Skeletal muscle cell (primary cell): ENCODE results near the gene WNT9A.

ENCODE experiments used
- DNase-seq: peaks from one replicate; pipeline ENCODE4 v3.0.0-alpha.2; 2010; ENCODE audit warnings: low read depth
- H3K4me3 ChIP-seq: 2 replicates; pipeline ENCODE4 v1.5.1; 2011; ENCODE audit warnings: low read depth, mild to moderate bottlenecking, control low read depth, low read length, moderate library complexity

Gene WNT9A

DNA sequence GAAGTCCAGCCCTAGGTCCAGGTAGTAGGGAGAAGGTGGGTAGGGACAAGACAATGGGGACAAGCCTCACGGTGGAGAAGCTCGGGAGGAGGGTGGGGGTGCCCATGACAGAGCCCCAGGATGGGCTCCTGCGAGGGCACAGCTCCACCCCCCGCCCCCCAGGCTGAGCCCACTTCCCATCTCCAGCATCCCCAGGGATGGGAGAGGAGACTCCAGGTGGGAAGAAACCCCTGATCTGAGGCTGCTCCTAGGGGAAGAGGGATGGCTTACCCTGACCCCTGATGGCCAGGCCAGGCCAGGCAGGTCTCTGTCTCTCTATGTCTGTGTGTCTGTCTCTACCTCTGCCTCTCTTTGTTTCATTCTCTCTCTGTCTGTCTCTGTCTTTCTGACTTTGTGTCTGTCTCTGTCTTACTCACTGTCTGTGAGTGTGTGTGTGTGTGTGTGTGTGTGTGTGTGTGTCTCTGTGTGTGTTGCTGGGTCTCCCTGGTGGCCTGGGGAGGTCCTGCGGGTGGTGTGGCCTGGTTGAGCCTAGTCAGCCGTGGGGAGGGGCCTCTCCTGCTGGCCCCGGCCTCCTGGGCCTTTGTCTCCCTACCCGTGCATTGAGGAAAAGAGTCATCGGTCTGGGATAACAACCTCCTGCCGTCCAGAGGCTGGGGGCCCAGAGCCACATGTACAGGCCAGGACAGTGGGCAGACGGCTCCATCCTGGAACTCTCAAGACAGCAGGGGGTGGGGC, 45.7 kb downstream of the WNT9A start:
- no peak for DNase-seq

GRCh38 chr1:227901239-227901905, 46.4 kb downstream of the WNT9A start:
- H3K4me3 ChIP-seq = no peak overlapping the region
- no peak for DNase-seq

More for the DNA sequence above, 45.7 kb downstream of the WNT9A start:
- H3K4me3 ChIP-seq = no peak overlapping the region

GRCh38 chr1:227900571-227901051, 47.1 kb downstream of the WNT9A start:
- DNase-seq = no peak
- H3K4me3 ChIP-seq = no peak overlapping the region

DNA sequence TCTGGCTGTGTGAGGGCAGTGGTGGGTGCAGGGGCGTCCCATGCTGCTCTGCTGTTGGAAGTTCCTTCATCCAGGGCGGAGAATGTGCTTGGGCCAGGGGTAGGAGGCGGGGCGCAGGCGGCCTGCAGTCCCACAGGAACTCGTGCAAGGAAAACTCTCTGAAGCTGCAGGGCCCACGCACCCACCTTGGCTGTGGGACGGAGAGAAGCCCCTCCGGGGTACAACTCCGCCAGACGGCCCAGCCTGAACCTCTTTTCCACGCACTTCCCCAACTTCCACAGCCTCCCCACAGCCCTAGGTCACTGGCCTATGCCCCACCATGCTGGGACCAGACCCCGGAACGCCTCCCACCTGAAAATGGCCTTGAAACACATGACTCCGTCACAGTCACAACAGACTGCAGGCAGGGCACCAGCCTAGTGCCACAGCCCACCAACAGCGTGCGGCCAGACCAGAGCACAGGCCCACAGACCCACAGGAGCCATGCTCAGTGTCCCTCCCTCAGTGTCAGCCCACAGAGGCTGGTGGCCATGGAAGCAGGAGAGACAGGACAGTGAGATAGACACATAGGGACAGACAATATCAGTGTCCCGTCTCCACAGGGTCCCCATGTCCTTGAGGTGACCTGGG, 47.8 kb downstream of the WNT9A start:
- no peak overlapping the region for H3K4me3 ChIP-seq
- no peak for DNase-seq

- no peak overlapping the region for H3K4me3 ChIP-seq
Measured at GRCh38 chr1:227899141-227899819, 48.5 kb downstream of the WNT9A start.

DNA sequence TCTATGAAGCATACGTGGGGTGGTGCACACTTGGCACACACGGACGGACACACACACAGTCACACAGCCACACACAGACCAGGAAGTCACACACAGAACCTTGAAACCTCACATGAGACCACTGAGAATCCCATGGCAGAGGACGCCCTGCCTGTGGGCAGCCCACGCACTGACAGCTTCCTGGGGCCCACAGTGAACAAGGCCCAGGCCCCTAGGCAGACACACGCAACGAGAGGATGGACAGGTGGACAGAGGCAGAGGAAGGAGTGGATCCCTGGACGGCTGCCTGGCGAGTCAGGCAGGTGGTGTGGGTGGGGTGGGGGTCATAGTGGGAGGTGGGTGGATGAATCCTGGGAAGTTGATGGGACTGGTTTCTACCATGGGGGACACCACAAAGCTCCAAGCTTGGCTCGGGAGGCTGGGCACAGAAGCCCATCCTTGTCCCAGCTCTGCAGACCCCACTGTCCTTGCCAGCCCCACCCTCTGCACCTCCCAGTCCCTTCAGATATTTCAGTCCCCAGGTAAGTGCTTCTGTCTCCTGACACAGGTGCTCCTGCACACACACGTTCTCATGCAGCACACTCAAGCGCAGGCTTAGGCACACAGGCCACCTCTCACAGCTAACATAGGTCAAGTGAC, 49.1 kb downstream of the WNT9A start:
- DNase-seq = no peak
- H3K4me3 ChIP-seq = no peak overlapping the region

More at GRCh38 chr1:227899141-227899819, 48.5 kb downstream of the WNT9A start:
- no peak for DNase-seq

- H3K4me3 ChIP-seq = no peak overlapping the region
- DNase-seq = no peak
Measured at GRCh38 chr1:227897704-227898438, 49.9 kb downstream of the WNT9A start.

DNA sequence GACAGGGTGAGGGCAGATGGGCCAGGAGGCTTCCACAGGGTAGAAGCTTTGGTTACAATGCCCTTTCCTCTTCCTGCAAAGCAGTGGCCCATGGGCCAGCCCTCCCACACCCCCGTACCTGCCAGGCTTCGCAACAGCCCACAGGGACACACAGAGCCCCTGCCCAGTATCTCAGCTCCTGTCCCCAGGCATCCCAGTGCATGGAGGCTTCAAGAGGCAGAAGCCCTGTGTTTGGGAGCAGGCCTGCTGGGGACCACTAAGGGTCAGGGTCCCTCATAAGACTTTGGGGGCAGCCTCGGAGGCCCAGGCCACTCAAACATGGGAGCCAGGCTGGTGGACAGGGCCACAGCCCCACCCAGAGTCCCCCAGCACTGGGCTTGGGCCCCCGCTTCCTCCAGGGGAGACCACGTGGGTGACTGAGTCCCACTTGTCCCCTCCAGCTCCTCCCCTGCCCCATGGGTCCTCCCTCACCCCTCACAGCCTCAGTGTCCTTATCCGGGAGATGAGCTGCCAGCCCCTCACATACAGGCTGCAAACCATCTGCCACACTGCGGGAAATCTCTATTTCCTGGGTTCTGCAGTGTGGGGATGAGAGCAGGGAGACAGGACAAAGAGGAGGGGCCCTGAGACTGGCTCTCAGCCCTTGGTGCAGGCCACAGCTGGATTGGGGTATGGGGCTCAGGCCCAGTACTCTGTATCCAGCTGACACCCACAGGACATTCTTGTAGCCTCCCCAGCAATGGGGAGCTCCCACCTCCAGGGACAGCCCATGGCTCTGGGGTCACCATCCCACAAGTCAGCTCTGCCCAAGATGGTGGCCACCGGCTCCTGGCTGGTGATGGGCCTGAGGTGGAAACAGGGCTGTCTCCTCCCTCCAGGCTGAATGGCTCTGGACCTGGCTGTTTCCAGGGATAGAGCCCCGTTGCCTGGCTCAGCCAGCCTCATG, 50.7 kb downstream of the WNT9A start:
- no peak for DNase-seq

GRCh38 chr1:227895828-227896685, 51.7 kb downstream of the WNT9A start:
- H3K4me3 ChIP-seq = no peak overlapping the region
- DNase-seq = no peak

More for the DNA sequence above, 50.7 kb downstream of the WNT9A start:
- no peak overlapping the region for H3K4me3 ChIP-seq

DNA sequence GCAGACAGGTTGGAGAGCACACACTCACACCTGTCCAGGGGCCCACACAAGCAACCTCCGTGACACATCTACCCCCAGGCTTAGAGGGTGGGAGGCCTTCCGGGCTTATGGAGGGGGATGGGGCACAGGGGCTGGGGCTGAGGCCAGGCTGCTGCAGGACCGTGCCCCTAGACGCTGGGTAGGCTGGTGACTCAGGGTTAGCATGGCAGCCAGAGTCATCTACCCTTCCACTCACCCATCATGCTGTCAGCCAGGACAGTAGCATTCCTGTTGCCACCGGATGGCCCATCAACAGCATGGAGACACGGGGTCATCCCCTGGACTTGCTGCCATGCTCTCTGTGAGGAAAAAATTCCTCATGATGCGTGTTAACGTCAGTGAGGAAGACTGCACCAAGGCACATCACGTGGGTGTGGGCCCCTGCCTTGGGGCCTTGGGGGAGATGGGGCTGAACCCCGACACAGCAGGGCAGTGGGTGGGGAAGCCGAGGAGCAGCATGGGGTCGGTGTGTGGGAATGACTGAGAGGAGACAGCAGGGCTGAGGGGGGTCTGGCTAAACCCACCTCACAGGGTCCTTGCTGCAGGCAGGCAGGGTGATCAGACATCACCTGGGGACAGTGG, 52.8 kb downstream of the WNT9A start:
- no peak overlapping the region for H3K4me3 ChIP-seq
- DNase-seq = no peak

- H3K4me3 ChIP-seq = no peak overlapping the region
- no peak for DNase-seq
Measured at GRCh38 chr1:227893949-227894721, 53.6 kb downstream of the WNT9A start.

DNA sequence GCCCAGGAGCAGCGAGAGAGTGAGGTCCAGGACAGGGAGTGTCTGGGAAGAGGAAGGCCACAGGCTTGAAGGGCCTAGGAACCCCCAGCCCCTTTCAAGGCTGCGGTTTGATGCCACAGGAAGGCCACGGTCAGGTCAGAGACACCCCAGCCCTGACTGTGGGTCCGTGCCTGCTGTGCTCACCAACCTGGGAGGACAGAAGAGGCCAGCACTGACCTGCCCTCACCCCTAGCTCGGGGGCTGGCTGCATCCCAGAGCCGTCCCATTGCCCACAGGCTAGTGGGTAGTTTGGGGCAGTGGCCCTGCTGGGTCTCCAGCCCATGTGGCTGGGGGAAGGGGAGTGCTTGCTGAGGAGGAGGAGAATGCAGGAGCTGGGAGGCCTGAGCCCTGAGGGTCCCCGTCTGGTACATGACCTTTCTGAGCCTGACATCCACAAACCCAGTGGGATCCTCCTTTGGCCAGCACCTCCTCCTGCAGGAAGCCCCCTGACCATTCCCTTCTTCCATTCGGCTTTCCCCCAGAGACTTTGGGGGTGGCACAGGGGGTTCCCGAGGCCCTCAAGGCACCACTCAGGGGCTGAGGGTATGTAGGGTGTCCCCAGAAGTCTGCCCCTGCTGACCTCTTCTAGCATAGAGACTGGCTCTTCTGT, 54.3 kb downstream of the WNT9A start:
- no peak overlapping the region for H3K4me3 ChIP-seq
- DNase-seq = no peak

GRCh38 chr1:227892489-227893299, 55.0 kb downstream of the WNT9A start:
- H3K4me3 ChIP-seq = no peak overlapping the region
- no peak for DNase-seq

DNA sequence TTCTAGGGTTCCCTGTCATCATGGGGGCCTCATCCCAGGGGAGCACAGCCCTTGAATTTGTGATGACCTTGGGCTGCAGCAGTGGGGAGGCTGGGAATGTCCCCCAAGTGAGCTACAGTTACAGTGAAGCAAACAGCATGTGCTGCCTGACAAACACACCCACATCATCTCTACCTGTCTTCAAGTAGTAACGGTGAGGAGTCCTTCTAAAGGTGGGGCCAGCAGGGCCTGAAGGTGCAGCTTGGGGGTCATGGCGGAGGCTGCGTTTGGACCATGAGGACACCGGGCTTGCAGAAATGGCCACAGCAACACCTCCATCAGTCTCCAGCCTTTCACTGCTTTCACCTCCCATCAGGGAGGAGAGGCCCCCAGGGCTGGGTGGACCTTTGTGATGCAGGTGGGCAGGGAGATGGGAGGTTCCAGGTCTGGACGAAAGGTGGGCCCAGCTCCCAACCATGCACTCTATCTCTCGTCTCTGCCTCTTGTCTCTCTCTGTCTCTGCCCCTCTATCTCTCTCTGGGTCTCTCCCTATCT, 55.7 kb downstream of the WNT9A start:
- DNase-seq = no peak

More for the DNA sequence above, 55.7 kb downstream of the WNT9A start:
- no peak overlapping the region for H3K4me3 ChIP-seq
